H9 (cell line): Measurements from ENCODE around the gene DOK1. TPM values are rescaled to one million over a fixed set of nuclear protein-coding genes. Genes with fewer than 3 reads are reported as not detected.

Experiments used
- DNase-seq: peaks from one replicate; pipeline ENCODE4 v3.0.0-alpha.2; 2017
- H2AFZ ChIP-seq: one replicate; pipeline ENCODE4 v1.6.1; 2013; ENCODE audit warnings: mild to moderate bottlenecking, low read length, control low read depth, moderate library complexity
- H2AK5ac ChIP-seq: 2 replicates; pipeline ENCODE4 v1.6.1; 2013; ENCODE audit warnings: low read length, control low read depth, mixed read lengths; ENCODE audit not compliant: insufficient read length
- H2BK120ac ChIP-seq: one replicate; pipeline ENCODE4 v1.6.1; 2013; ENCODE audit warnings: low read depth, mild to moderate bottlenecking, low read length, control low read depth, inconsistent platforms; ENCODE audit not compliant: poor library complexity, severe bottlenecking
- H2BK12ac ChIP-seq: 2 replicates; pipeline ENCODE4 v1.6.1; 2013; ENCODE audit warnings: low read length, control low read depth, mixed read lengths, low read depth; ENCODE audit not compliant: insufficient read length
- H2BK15ac ChIP-seq: 2 replicates; pipeline ENCODE4 v1.6.1; 2013; ENCODE audit warnings: low read depth, low read length, control low read depth
- H2BK20ac ChIP-seq: one replicate; pipeline ENCODE4 v1.6.1; 2013; ENCODE audit warnings: low read depth, mild to moderate bottlenecking, low read length, control low read depth, inconsistent platforms; ENCODE audit not compliant: poor library complexity, severe bottlenecking
- H2BK5ac ChIP-seq: 2 replicates; pipeline ENCODE4 v1.6.1; 2013; ENCODE audit warnings: low read length, control low read depth, mixed read lengths; ENCODE audit not compliant: insufficient read length
- H3K14ac ChIP-seq: 2 replicates; pipeline ENCODE4 v1.6.1; 2013; ENCODE audit warnings: low read length, control low read depth; ENCODE audit not compliant: insufficient read depth
- H3K18ac ChIP-seq: 2 replicates; pipeline ENCODE4 v1.6.1; 2013; ENCODE audit warnings: low read depth, mild to moderate bottlenecking, mixed read lengths, low read length, control low read depth; ENCODE audit not compliant: insufficient read length
- H3K23ac ChIP-seq: 2 replicates; pipeline ENCODE4 v1.6.1; 2013; ENCODE audit warnings: low read length, control low read depth, mixed read lengths, low read depth; ENCODE audit not compliant: insufficient read length
- H3K23me2 ChIP-seq: 2 replicates; pipeline ENCODE4 v1.6.1; 2013; ENCODE audit warnings: low read depth, mild to moderate bottlenecking, mixed read lengths, low read length, control low read depth; ENCODE audit not compliant: insufficient read length, poor library complexity, severe bottlenecking
- H3K27ac ChIP-seq: 2 replicates; pipeline ENCODE4 v1.5.1; 2013; ENCODE audit warnings: low read length, control low read depth, mixed read lengths, low read depth; ENCODE audit not compliant: insufficient read length
- H3K27me3 ChIP-seq: 2 replicates; pipeline ENCODE4 v1.6.1; 2013; ENCODE audit warnings: low read length, control low read depth, inconsistent platforms; ENCODE audit not compliant: insufficient read depth
- H3K4ac ChIP-seq: 2 replicates; pipeline ENCODE4 v1.6.1; 2013; ENCODE audit warnings: low read depth, mild to moderate bottlenecking, control low read depth, inconsistent platforms, low read length, moderate library complexity
- H3K4me1 ChIP-seq: 2 replicates; pipeline ENCODE4 v1.6.1; 2013; ENCODE audit warnings: low read length, control low read depth, inconsistent platforms; ENCODE audit not compliant: insufficient read depth
- H3K4me2 ChIP-seq: 2 replicates; pipeline ENCODE4 v1.6.1; 2013; ENCODE audit warnings: low read length, control low read depth, mixed read lengths; ENCODE audit not compliant: insufficient read length, insufficient read depth
- H3K56ac ChIP-seq: 2 replicates; pipeline ENCODE4 v1.6.1; 2013; ENCODE audit warnings: low read depth, mild to moderate bottlenecking, mixed read lengths, low read length, control low read depth; ENCODE audit not compliant: insufficient read length
- H3K79me1 ChIP-seq: 2 replicates; pipeline ENCODE4 v1.6.1; 2013; ENCODE audit warnings: low read depth, mild to moderate bottlenecking, moderate library complexity, low read length, control low read depth, inconsistent platforms; ENCODE audit not compliant: insufficient read depth, poor library complexity, severe bottlenecking
- H3K79me2 ChIP-seq: 2 replicates; pipeline ENCODE4 v1.6.1; 2013; ENCODE audit warnings: low read length, control low read depth, inconsistent platforms; ENCODE audit not compliant: insufficient read depth
- H3K9ac ChIP-seq: 2 replicates; pipeline ENCODE4 v1.6.1; 2013; ENCODE audit warnings: low read length, control low read depth, mixed read lengths; ENCODE audit not compliant: insufficient read length; ENCODE audit errors: extremely low read depth
- H3K9me3 ChIP-seq: one replicate; pipeline ENCODE4 v1.6.1; 2013; ENCODE audit warnings: low read depth, low read length, inconsistent platforms; ENCODE audit not compliant: control insufficient read depth
- H3T11ph ChIP-seq: one replicate; pipeline ENCODE4 v1.6.1; 2013; ENCODE audit warnings: mild to moderate bottlenecking, low read length, control low read depth, inconsistent platforms
- H4K20me1 ChIP-seq: one replicate; pipeline ENCODE4 v1.6.1; 2013; ENCODE audit not compliant: control insufficient read depth, insufficient read length, insufficient read depth
- H4K5ac ChIP-seq: 2 replicates; pipeline ENCODE4 v1.6.1; 2013; ENCODE audit warnings: low read depth, mild to moderate bottlenecking, mixed read lengths, low read length, control low read depth; ENCODE audit not compliant: insufficient read length
- H4K8ac ChIP-seq: replicated peaks from 2 replicates; pipeline ENCODE4 v1.6.1; 2013; ENCODE audit warnings: low read length, control low read depth, mixed read lengths, low read depth; ENCODE audit not compliant: insufficient read length
- H4K91ac ChIP-seq: 2 replicates; pipeline ENCODE4 v1.6.1; 2013; ENCODE audit warnings: low read depth, mild to moderate bottlenecking, moderate library complexity, mixed read lengths, low read length, control low read depth; ENCODE audit not compliant: insufficient read length
- H3K27ac Mint-ChIP-seq, 3 experiments: 2 replicates in 2 of 3; 3 replicates in 1 of 3; pipeline ENCODE4 v1.8.0; 2020 to 2021; ENCODE audit warnings: mixed read lengths in 3 of 3, mild to moderate bottlenecking in 1 of 3, moderate library complexity in 1 of 3
- H3K27me3 Mint-ChIP-seq: 2 replicates; pipeline ENCODE4 v1.8.0; 2021; ENCODE audit warnings: low read depth, mild to moderate bottlenecking, moderate library complexity, mixed read lengths
- H3K36me3 Mint-ChIP-seq, 3 experiments: 2 replicates in 2 of 3; 3 replicates in 1 of 3; pipeline ENCODE4 v1.8.0; 2020 to 2021; ENCODE audit warnings: low read depth in 3 of 3, mixed read lengths in 3 of 3; ENCODE audit not compliant: insufficient read depth in 1 of 3
- H3K4me1 Mint-ChIP-seq, 2 experiments: 2 replicates each; pipeline ENCODE4 v1.8.0; 2020; ENCODE audit warnings: mixed read lengths in 2 of 2
- H3K4me3 Mint-ChIP-seq, 2 experiments: 2 replicates in 1 of 2; 3 replicates in 1 of 2; pipeline ENCODE4 v1.8.0; 2020 to 2021; ENCODE audit warnings: mild to moderate bottlenecking in 2 of 2, mixed read lengths in 2 of 2, moderate library complexity in 1 of 2
- H3K9me3 Mint-ChIP-seq, 2 experiments: 2 replicates in 1 of 2; 3 replicates in 1 of 2; pipeline ENCODE4 v1.8.0; 2020; ENCODE audit warnings: mild to moderate bottlenecking in 2 of 2, mixed read lengths in 2 of 2, moderate library complexity in 1 of 2
- CTCF ChIP-seq: fragments of 200-600 bp; sonication (generic); conservative IDR thresholded peaks from 3 replicates; pipeline ENCODE4 v1.8.0; 2021; ENCODE audit warnings: antibody characterized with exemption, mild to moderate bottlenecking
- WGBS: extraction: QIAGEN DNeasy Blood & Tissue Kit; methylation state at CpG from one replicate; pipeline ENCODE4 v1.1.7; 2013; ENCODE audit warnings: missing lambda C conversion rate, low lambda C conversion rate, mixed read lengths; ENCODE audit not compliant: insufficient read length; ENCODE audit errors: extremely low coverage; 5-methylcytosine and 5-hydroxymethylcytosine counted together
- total RNA-seq: library from RNA; stranded (reverse); gene quantifications from 2 replicates; pipeline ENCODE4 v1.2.1, GENCODE V29; 2021

DOK1 gene
- total RNA-seq, 1 experiment from 2014 or later, result 16.0 TPM

GRCh38 chr2:74533464-74533863 lies 21.1 kb upstream of the DOK1 start:
- no peak overlapping the region for H4K8ac ChIP-seq

More at GRCh38 chr2:74533464-74533863, 21.1 kb upstream of the DOK1 start:
- H2BK12ac ChIP-seq, result no peak overlapping the region
- no peaks in the 10 kb centered on the region for H3K27me3 ChIP-seq
- no peak overlapping the region for H2BK5ac ChIP-seq
- Mint-ChIP-seq H3K27ac (no peak overlapping the region), H3K4me3 (no peak overlapping the region), H3K9me3 (no peaks in the 10 kb centered on the region; a peak in 1 of 5 replicates), H3K27me3 (peaks cover 2% of the 10 kb centered on the region; the same call in 1 of the 2 replicates), H3K36me3 (peaks cover 4 to 39% (median 24%) of the 10 kb centered on the region in 3 experiments; a peak in 6 of 7 replicates), H3K4me1 (peaks cover 9 to 12% of the 10 kb centered on the region in 2 experiments)
- H3K4me2 ChIP-seq, result no peak overlapping the region
- H2AK5ac ChIP-seq, result no peak overlapping the region
- H3K4ac ChIP-seq, result no peak overlapping the region
- no peak overlapping the region for H3K23ac ChIP-seq
- no peaks in the 10 kb centered on the region for H3K9me3 ChIP-seq
- no peak overlapping the region for H2BK120ac ChIP-seq
- no peak overlapping the region for H3K9ac ChIP-seq
- peaks cover under 1% of the 10 kb centered on the region for H3K79me1 ChIP-seq
- no peak for TF ChIP-seq CTCF
- H3K4me1 ChIP-seq, result peaks cover under 1% of the 10 kb centered on the region; the same call in 1 of the 2 replicates
- no peaks in the 10 kb centered on the region for H4K20me1 ChIP-seq
- no peak overlapping the region for H3K27ac ChIP-seq
- H3K56ac ChIP-seq, result no peak overlapping the region
- no peak overlapping the region for H3K14ac ChIP-seq
- H3K18ac ChIP-seq, result no peak overlapping the region
- no peak overlapping the region for H2AFZ ChIP-seq
- H4K91ac ChIP-seq, result no peak overlapping the region
- no CpG with 5 or more reads among the region's 4 CpGs for WGBS
- no peak overlapping the region for H2BK15ac ChIP-seq
- no peak for DNase-seq
- no peak overlapping the region for H4K5ac ChIP-seq
- no peak overlapping the region for H2BK20ac ChIP-seq
- peaks cover 15% of the 10 kb centered on the region for H3K23me2 ChIP-seq
- peaks cover under 1% of the 10 kb centered on the region; the same call in 1 of the 2 replicates for H3K79me2 ChIP-seq
- H3T11ph ChIP-seq, result no peak overlapping the region
